Lung (tissue), 12 donors: ENCODE data around the gene MATN1. TPM values are rescaled to one million over a fixed set of nuclear protein-coding genes. Genes with fewer than 3 reads are reported as not detected.

Experiments used
- ATAC-seq: fragments of 200-7000 bp; cut with Tn5 transposase; one replicate; pipeline ENCODE4 v1.9.1; 2020; ENCODE audit warnings: moderate number of reproducible peaks; ENCODE audit not compliant: insufficient read depth, low FRiP score
- DNase-seq, 3 donors: peaks; one replicate each; pipeline ENCODE4 v3.0.0-alpha.2; 2013 to 2017
- H3K27ac ChIP-seq, 2 donors: one replicate each; pipeline ENCODE4 v1.5.1; 2013; ENCODE audit warnings: mild to moderate bottlenecking in 2 of 2, moderate library complexity in 2 of 2, control low read depth in 1 of 2, inconsistent platforms in 1 of 2, low read depth in 1 of 2, low read length in 1 of 2
- H3K27me3 ChIP-seq, 3 donors: one replicate each; pipeline ENCODE4 v1.5.1; 2013; ENCODE audit warnings: low read length in 2 of 3; ENCODE audit not compliant: control insufficient read depth in 3 of 3, insufficient read depth in 3 of 3
- H3K36me3 ChIP-seq, 4 donors: one replicate each; pipeline ENCODE4 v1.5.1; 2013; ENCODE audit warnings: low read length in 4 of 4, mild to moderate bottlenecking in 1 of 4, moderate library complexity in 1 of 4; ENCODE audit not compliant: control insufficient read depth in 4 of 4, insufficient read depth in 4 of 4
- H3K4me1 ChIP-seq, 5 donors: one replicate each; pipeline ENCODE4 v1.5.1; 2013; ENCODE audit warnings: low read length in 5 of 5, mild to moderate bottlenecking in 2 of 5, moderate library complexity in 1 of 5; ENCODE audit not compliant: control insufficient read depth in 5 of 5, insufficient read depth in 5 of 5
- H3K4me3 ChIP-seq: one replicate; pipeline ENCODE4 v1.5.1; 2013; ENCODE audit warnings: mild to moderate bottlenecking, control low read depth, moderate library complexity
- H3K9ac ChIP-seq, 2 donors: one replicate each; pipeline ENCODE4 v1.5.1; 2013; ENCODE audit warnings: low read length in 2 of 2, control low read depth in 1 of 2; ENCODE audit not compliant: insufficient read depth in 1 of 2
- H3K9me3 ChIP-seq, 4 donors: one replicate each; pipeline ENCODE4 v1.5.1; 2013; ENCODE audit warnings: low read length in 3 of 4, mild to moderate bottlenecking in 1 of 4, moderate library complexity in 1 of 4; ENCODE audit not compliant: control insufficient read depth in 4 of 4, insufficient read depth in 3 of 4
- CTCF ChIP-seq: IDR thresholded peaks from 2 replicates; pipeline ENCODE4 v1.5.1; 2012; ENCODE audit warnings: mild to moderate bottlenecking; ENCODE audit errors: control extremely low read depth, extremely low read depth
- WGBS, 2 donors: extraction: QIAGEN DNeasy Blood & Tissue Kit; methylation state at CpG; one replicate each; pipeline ENCODE4 v1.1.7; 2013; 5-methylcytosine and 5-hydroxymethylcytosine counted together
- polyA plus RNA-seq, 2 donors: library from polyadenylated mRNA; stranded (reverse); fragments of 200-250 nt; gene quantifications; one replicate each; pipeline ENCODE4 v1.2.1, GENCODE V29; 2013
- total RNA-seq, 2 donors: library from RNA; depleted of rRNA in 1 of 2; stranded (reverse); fragments of >200 nt in 1 of 2; gene quantifications; one replicate each; pipeline ENCODE4 v1.2.1, GENCODE V29; 2014 to 2021
- donor health status: control.
- donor health status: control.
- donor health status: Bipolar disorder and iron deficiency.
- donor health status: healthy.
- donor health status: DM: yes; HTN: yes; CAD: no.

Gene MATN1
- total and polyA plus RNA-seq, 4 donors, result 0.15 to 0.57 (median 0.17) TPM

GRCh38 chr1:30702823-30703222 is 20.6 kb downstream of the MATN1 start:
- H3K9me3 ChIP-seq, result no peaks in the 10 kb centered on the region
- no peak overlapping the region for H3K27ac ChIP-seq
- H3K9ac ChIP-seq, result no peak overlapping the region
- no peak overlapping the region for H3K4me3 ChIP-seq
- no peak for DNase-seq
- no peak for ATAC-seq
- no peaks in the 10 kb centered on the region for H3K4me1 ChIP-seq
- no peak for TF ChIP-seq CTCF
- H3K36me3 ChIP-seq, result no peaks in the 10 kb centered on the region
- H3K27me3 ChIP-seq, result no peaks in the 10 kb centered on the region

DNA sequence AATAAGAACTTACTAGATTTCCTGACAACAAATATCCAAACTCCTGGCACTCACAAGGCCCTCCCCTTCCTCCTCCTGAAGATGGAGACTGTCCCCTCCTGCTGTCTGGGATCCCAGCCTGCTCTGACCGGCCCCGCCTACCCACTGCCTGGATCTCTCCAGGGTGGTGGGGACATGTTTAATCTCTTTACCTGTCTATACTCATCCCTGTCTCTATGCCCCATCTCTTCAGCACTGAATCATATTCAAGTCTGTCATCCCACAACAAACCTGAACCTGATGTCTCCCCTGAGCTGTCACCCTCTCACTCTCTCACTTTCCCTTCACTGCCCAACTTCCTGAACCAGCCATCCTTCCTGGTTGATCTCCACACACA is 22.1 kb downstream of the MATN1 start:
- WGBS, 2 donors, result 82 to 88% methylated on average over 2 of the region's 2 CpGs
- Histone ChIP-seq H3K9me3 (no peaks in the 10 kb centered on the region), H3K27ac (no peak overlapping the region), H3K4me3 (no peak overlapping the region), H3K4me1 (no peaks in the 10 kb centered on the region), H3K36me3 (no peaks in the 10 kb centered on the region), H3K9ac (no peak overlapping the region), H3K27me3 (no peaks in the 10 kb centered on the region)
- ATAC-seq, result no peak
- no peak for TF ChIP-seq CTCF
- no peak for DNase-seq

- Histone ChIP-seq H3K36me3 (no peaks in the 10 kb centered on the region), H3K9me3 (no peaks in the 10 kb centered on the region), H3K27me3 (no peaks in the 10 kb centered on the region), H3K9ac (no peak overlapping the region), H3K4me3 (no peak overlapping the region), H3K4me1 (peaks cover 0 to 2% (median 0%) of the 10 kb centered on the region in 5 donors), H3K27ac (no peak overlapping the region)
- WGBS, 2 donors, result 72 to 83% methylated on average over 7 of the region's 7 CpGs
- DNase-seq, result no peak
- no peak for TF ChIP-seq CTCF
- no peak for ATAC-seq
Measured at GRCh38 chr1:30700528-30701257, 22.7 kb downstream of the MATN1 start.

DNA sequence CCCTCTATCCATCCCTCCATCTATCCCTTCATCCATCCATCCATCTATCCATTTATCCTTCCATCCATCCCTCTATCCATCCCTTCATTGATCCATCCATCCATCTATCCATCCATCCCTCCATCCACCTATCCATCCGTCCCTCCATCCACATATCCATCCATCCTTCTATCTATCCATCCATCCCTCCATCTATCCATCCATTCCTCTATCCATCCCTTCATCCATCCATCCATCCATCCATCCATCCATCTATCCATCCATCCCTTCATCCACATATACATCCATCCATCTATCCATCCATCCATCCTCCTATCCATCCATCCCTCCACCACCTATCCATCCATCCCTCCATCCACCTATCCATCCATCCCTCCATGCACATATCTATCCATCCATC is 23.6 kb downstream of the MATN1 start:
- WGBS, 2 donors, result 91 to 92% methylated on average over 1 of the region's 1 CpG
- no peak for DNase-seq
- H3K27ac ChIP-seq, result no peak overlapping the region

More for the DNA sequence above, 23.6 kb downstream of the MATN1 start:
- ATAC-seq, result no peak
- no peak overlapping the region for H3K4me3 ChIP-seq
- no peak overlapping the region for H3K9ac ChIP-seq
- H3K9me3 ChIP-seq, result no peaks in the 10 kb centered on the region
- H3K27me3 ChIP-seq, result no peaks in the 10 kb centered on the region
- no peaks in the 10 kb centered on the region for H3K36me3 ChIP-seq
- no peak for TF ChIP-seq CTCF
- peaks cover 0 to 3% (median 0%) of the 10 kb centered on the region in 5 donors for H3K4me1 ChIP-seq
